Neutrophil (primary cell): ENCODE measurements around the gene REXO1.

Source experiments
- H3K27ac ChIP-seq: fragments of 200-600 bp; sonication (generic); 2 replicates; pipeline ENCODE4 v1.5.1; 2016; ENCODE audit warnings: mild to moderate bottlenecking, moderate library complexity
- H3K27me3 ChIP-seq: fragments of 200-600 bp; sonication (generic); 2 replicates; pipeline ENCODE4 v1.6.0; 2016; ENCODE audit warnings: mild to moderate bottlenecking
- H3K36me3 ChIP-seq: fragments of 200-600 bp; sonication (generic); 2 replicates; pipeline ENCODE4 v1.5.1; 2017
- H3K4me1 ChIP-seq, 2 experiments: fragments of 200-600 bp in 1 of 2; sonication (generic) in 1 of 2; 1 replicate in 1 of 2; 2 replicates in 1 of 2; pipeline versions ENCODE4 v1.5.1 to v1.6.1; 2013 to 2016; ENCODE audit warnings: low read depth in 1 of 2, low read length in 1 of 2, mild to moderate bottlenecking in 1 of 2, moderate library complexity in 1 of 2; ENCODE audit not compliant: control insufficient read depth in 1 of 2, insufficient read depth in 1 of 2
- H3K4me3 ChIP-seq, 2 experiments: fragments of 200-600 bp in 1 of 2; sonication (generic) in 1 of 2; 1 replicate in 1 of 2; 2 replicates in 1 of 2; pipeline ENCODE4 v1.5.1; 2013 to 2016; ENCODE audit warnings: low read depth in 1 of 2, low read length in 1 of 2, mild to moderate bottlenecking in 1 of 2, moderate library complexity in 1 of 2
- H3K9me3 ChIP-seq: fragments of 200-600 bp; sonication (generic); 2 replicates; pipeline ENCODE4 v1.5.1; 2016
- CTCF ChIP-seq: fragments of 200-600 bp; sonication (generic); IDR thresholded peaks from 2 replicates; pipeline ENCODE4 v1.5.1; 2016; ENCODE audit warnings: antibody characterized with exemption

The REXO1 gene

GRCh38 chr19:1865172-1866010 lies 17.1 kb upstream of the REXO1 start:
- H3K36me3 ChIP-seq, result no peaks in the 10 kb centered on the region
- H3K9me3 ChIP-seq, result no peaks in the 10 kb centered on the region
- H3K27me3 ChIP-seq, result no peaks in the 10 kb centered on the region
- peaks cover 28 to 33% of the 10 kb centered on the region in 2 experiments for H3K4me1 ChIP-seq
- H3K4me3 ChIP-seq, result peak overlapping the region; percentile 92 to 99
- no peak for TF ChIP-seq CTCF
- peak overlapping the region; percentile 99 for H3K27ac ChIP-seq

- Histone ChIP-seq H3K4me3 (peak overlapping the region; percentile 92 to 99), H3K36me3 (no peaks in the 10 kb centered on the region), H3K27ac (peak overlapping the region; percentile 99), H3K4me1 (peaks cover 34 to 40% of the 10 kb centered on the region in 2 experiments), H3K27me3 (no peaks in the 10 kb centered on the region), H3K9me3 (no peaks in the 10 kb centered on the region)
- peak; percentile 95 for TF ChIP-seq CTCF
These were observed 16.3 kb upstream of the REXO1 start for GRCh38 chr19:1864480-1865171.

GRCh38 chr19:1863638-1864479 lies 15.6 kb upstream of the REXO1 start:
- Histone ChIP-seq H3K4me3 (peak overlapping the region; percentile 92 to 99), H3K27ac (peak overlapping the region; percentile 99), H3K36me3 (no peaks in the 10 kb centered on the region), H3K4me1 (peaks cover 39 to 48% of the 10 kb centered on the region in 2 experiments), H3K9me3 (no peaks in the 10 kb centered on the region), H3K27me3 (no peaks in the 10 kb centered on the region)
- TF ChIP-seq CTCF, result no peak

GRCh38 chr19:1863328-1863637 lies 15.0 kb upstream of the REXO1 start, which contains the start of gene KLF16:
KLF16 (minus strand) TSS chr19:1863579; CDS start chr19:1863497, 82 bp downstream.
- no peak for TF ChIP-seq CTCF
- H3K4me1 ChIP-seq, result peaks cover 43 to 54% of the 10 kb centered on the region in 2 experiments
- H3K4me3 ChIP-seq, result peak within 1 kb of the TSS; percentile 92 to 99

More at GRCh38 chr19:1863328-1863637, 15.0 kb upstream of the REXO1 start, which contains the start of gene KLF16:
- Histone ChIP-seq H3K9me3 (no peaks in the 10 kb centered on the region), H3K36me3 (no peaks in the 10 kb centered on the region), H3K27me3 (no peaks in the 10 kb centered on the region), H3K27ac (peak within 1 kb of the TSS; percentile 99)
